ENCODE results near the gene CYP2D6. TPM values are rescaled to one million over a fixed set of nuclear protein-coding genes. Genes with fewer than 3 reads are reported as not detected.
A peak's percentile ranks its signal among the peaks of the same experiment; 100 is the strongest.

The CYP2D6 gene
- total and polyA plus RNA-seq, 2 of the 13 experiments (the other 11 are each of a cell fraction or from before 2014, with no cell fraction given), result 1.0 to 3.7 TPM

GRCh38 chr22:42150727-42151590 lies 20.3 kb upstream of the CYP2D6 start:
- FAIRE-seq, result no peak
- intact Hi-C loops (cut with micrococcal nuclease; ENCODE audit: unreplicated experiment), result no loop called here

More at GRCh38 chr22:42150727-42151590, 20.3 kb upstream of the CYP2D6 start:
- Histone ChIP-seq H3K4me2 (ENCODE audit: low read depth, low read length) (no peak overlapping the region), H3K27ac (ENCODE audit: extremely low read length, insufficient read depth, low read length) (no peak overlapping the region), H3K9me3 (ENCODE audit: low read length) (no peaks in the 10 kb centered on the region), H3K79me2 (ENCODE audit: insufficient read depth, low read length) (no peaks in the 10 kb centered on the region), H3K9ac (ENCODE audit: insufficient read depth, low read depth, low read length) (no peak overlapping the region), H3K4me1 (ENCODE audit: insufficient read depth, low read length) (peaks cover 10% of the 10 kb centered on the region), H3K27me3 (ENCODE audit: control insufficient read depth in 1 of 2, insufficient read depth in 2 of 2, low read length in 2 of 2) (no peaks in the 10 kb centered on the region), H4K20me1 (ENCODE audit: insufficient read depth, low read length) (no peaks in the 10 kb centered on the region), H2AFZ (ENCODE audit: low read length) (no peak overlapping the region), H3K36me3 (replicated peaks in 1 of 2; ENCODE audit: control insufficient read depth in 1 of 2, insufficient read depth in 2 of 2, low read length in 2 of 2) (peaks cover 1 to 6% of the 10 kb centered on the region in 2 experiments; a peak in 3 of 5 replicates), H3K4me3 (replicated peaks in 1 of 3; ENCODE audit: insufficient read depth in 1 of 3, low read depth in 2 of 3, low read length in 3 of 3) (no peak overlapping the region)
- ATAC-seq (peak; percentile 9), DNase-seq (ENCODE audit: low spot score) (no peak)
- no TSS peak for BruUV-seq (replicated peaks)
- in situ Hi-C loops (cut with HindIII; ENCODE audit: extremely low pct_ligation_motif_present, low pct_unique_long_range_greater_than_20kb), result no loop called here
- TF ChIP-seq WIZ (CRISPR knock-in tag; IDR thresholded peaks at IDR 0.05) (no peak), AFF4 (CRISPR knock-in tag; IDR thresholded peaks at IDR 0.05) (no peak), BATF2 (CRISPR knock-in tag; IDR thresholded peaks at IDR 0.05) (no peak), TOPORS (CRISPR knock-in tag; IDR thresholded peaks at IDR 0.05) (no peak), NFIB (CRISPR knock-in tag; IDR thresholded peaks at IDR 0.05; ENCODE audit: borderline replicate concordance) (no peak), NCOA1 (CRISPR knock-in tag; IDR thresholded peaks at IDR 0.05) (no peak), ZNF816 (CRISPR knock-in tag; IDR thresholded peaks at IDR 0.05; ENCODE audit: borderline replicate concordance) (no peak), TRIM22 (IDR thresholded peaks at IDR 0.05) (no peak), HDAC2 (CRISPR knock-in tag; IDR thresholded peaks at IDR 0.05) (no peak), KDM6A (CRISPR knock-in tag; IDR thresholded peaks at IDR 0.05; ENCODE audit: low read depth) (no peak), MED1 (CRISPR knock-in tag; IDR thresholded peaks at IDR 0.05) (no peak), BRF2 (CRISPR knock-in tag; IDR thresholded peaks at IDR 0.05) (no peak), HMG20A (CRISPR knock-in tag; IDR thresholded peaks at IDR 0.05; ENCODE audit: borderline replicate concordance) (no peak)
- POLR2A ChIA-PET, result no interaction called here
- CTCF ChIA-PET (ENCODE audit: low intra/inter-chr PET ratio, low total read pairs), result no interaction called here
- 90% methylated on average over 7 of the region's 27 CpGs for WGBS (ENCODE audit: low lambda C conversion rate)

All from HepG2 (cell line).